ENCODE results near the gene DNAJC18.

DNAJC18 gene

DNA sequence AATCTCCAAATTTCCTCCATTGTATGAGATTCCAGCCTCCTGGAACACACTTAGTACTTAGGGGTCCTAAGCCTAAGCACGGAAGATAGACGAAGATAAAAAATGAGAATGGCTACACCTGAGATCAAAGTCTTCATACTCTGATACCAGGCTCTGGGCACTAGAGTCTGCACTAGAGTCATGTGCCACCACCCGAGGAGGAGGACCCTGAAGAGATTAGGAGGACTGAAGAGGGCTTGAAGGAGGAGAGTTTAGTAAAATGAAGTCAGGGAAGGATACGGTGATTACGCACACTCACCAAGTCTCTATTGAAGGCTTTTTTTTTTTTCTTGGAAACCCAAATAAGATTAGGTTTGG is 34.9 kb downstream of the DNAJC18 start:
- CTCF ChIA-PET, result interaction anchor here (0.6 to 1.2 kb wide), 4 partner anchors 12 to 459 kb away, joined by 3 to 4 read pairs (median 4); no protein-coding TSS in a partner anchor
- no peaks in the 10 kb centered on the region for H3K9me3 ChIP-seq (ENCODE audit: control insufficient read depth, insufficient read depth, low read depth, low read length)
- H3K27ac ChIP-seq (ENCODE audit: extremely low read depth, low read depth, low read length), result peak overlapping the region; percentile 82
- peaks cover 0 to 12% of the 10 kb centered on the region in 2 experiments; a peak in 2 of 3 replicates for H3K36me3 ChIP-seq (ENCODE audit: control insufficient read depth in 2 of 2, insufficient read depth in 1 of 2, low read length in 2 of 2)
- H3K4me3 ChIP-seq (ENCODE audit: low read depth, low read length), result no peak overlapping the region; the same call in 1 of the 2 replicates
- H3K4me1 ChIP-seq (ENCODE audit: control insufficient read depth, insufficient read depth, low read length), result peaks cover 5% of the 10 kb centered on the region; the same call in 1 of the 2 replicates
- TF ChIP-seq ZNF155 (tag by site-specific recombination; IDR thresholded peaks at IDR 0.05), result no peak
- peak; percentile 13; the same call in 1 of the 2 replicates for TF ChIP-seq ZBTB20 (tag by site-specific recombination; IDR thresholded peaks at IDR 0.05)
- no peak for TF ChIP-seq ZNF239 (tag by site-specific recombination; IDR thresholded peaks at IDR 0.05)
- TF ChIP-seq, protein P1, sequence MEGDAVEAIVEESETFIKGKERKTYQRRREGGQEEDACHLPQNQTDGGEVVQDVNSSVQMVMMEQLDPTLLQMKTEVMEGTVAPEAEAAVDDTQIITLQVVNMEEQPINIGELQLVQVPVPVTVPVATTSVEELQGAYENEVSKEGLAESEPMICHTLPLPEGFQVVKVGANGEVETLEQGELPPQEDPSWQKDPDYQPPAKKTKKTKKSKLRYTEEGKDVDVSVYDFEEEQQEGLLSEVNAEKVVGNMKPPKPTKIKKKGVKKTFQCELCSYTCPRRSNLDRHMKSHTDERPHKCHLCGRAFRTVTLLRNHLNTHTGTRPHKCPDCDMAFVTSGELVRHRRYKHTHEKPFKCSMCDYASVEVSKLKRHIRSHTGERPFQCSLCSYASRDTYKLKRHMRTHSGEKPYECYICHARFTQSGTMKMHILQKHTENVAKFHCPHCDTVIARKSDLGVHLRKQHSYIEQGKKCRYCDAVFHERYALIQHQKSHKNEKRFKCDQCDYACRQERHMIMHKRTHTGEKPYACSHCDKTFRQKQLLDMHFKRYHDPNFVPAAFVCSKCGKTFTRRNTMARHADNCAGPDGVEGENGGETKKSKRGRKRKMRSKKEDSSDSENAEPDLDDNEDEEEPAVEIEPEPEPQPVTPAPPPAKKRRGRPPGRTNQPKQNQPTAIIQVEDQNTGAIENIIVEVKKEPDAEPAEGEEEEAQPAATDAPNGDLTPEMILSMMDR (tag by site-specific recombination; IDR thresholded peaks at IDR 0.05), result peak; percentile 14; the same call in 1 of the 2 replicates
- no peak for TF ChIP-seq ZNF148 (tag by site-specific recombination; IDR thresholded peaks at IDR 0.05; ENCODE audit: borderline replicate concordance)
- TF ChIP-seq HOXC10 (CRISPR knock-in tag; IDR thresholded peaks at IDR 0.05), result no peak
- TF ChIP-seq ZNF561 (tag by site-specific recombination; IDR thresholded peaks at IDR 0.05; ENCODE audit: borderline replicate concordance), result 0 out of 2 replicates have a peak, but pooled peaks have one; percentile 12
- TF ChIP-seq ZNF335 (tag by site-specific recombination; conservative IDR thresholded peaks at IDR 0.05), result 0 out of 2 replicates have a peak, but pooled peaks have one; percentile 47
- POLR2A ChIA-PET, result interaction anchor here (0.7 to 2.3 kb wide), 3 partner anchors 35 to 206 kb away, joined by 4 to 8 read pairs (median 4); partner anchors contain the start of genes DNAJC18, SIL1 and UBE2D2

GRCh38 chr5:139403787-139404483 is 35.4 kb downstream of the DNAJC18 start, which contains the start of gene SPATA24:
SPATA24 (minus strand) TSS chr5:139404089; CDS start chr5:139404060, 29 bp downstream.
- H3K36me3 ChIP-seq (ENCODE audit: control insufficient read depth in 2 of 2, insufficient read depth in 1 of 2, low read length in 2 of 2), result peaks cover 0 to 12% of the 10 kb centered on the region in 2 experiments; a peak in 2 of 3 replicates
- H3K27ac ChIP-seq (ENCODE audit: extremely low read depth, low read depth, low read length), result peak within 1 kb of the TSS; percentile 82
- H3K9me3 ChIP-seq (ENCODE audit: control insufficient read depth, insufficient read depth, low read depth, low read length), result no peaks in the 10 kb centered on the region
- peak within 1 kb of the TSS; percentile 56 for H3K4me3 ChIP-seq (ENCODE audit: low read depth, low read length)
- ChIA-PET CTCF (interaction anchor here (0.6 to 1.5 kb wide), 11 partner anchors 7 to 991 kb away, joined by 3 to 4 read pairs (median 3); no protein-coding TSS in a partner anchor), POLR2A (interaction anchor here (0.6 to 2.3 kb wide), 8 partner anchors 11 to 206 kb away, joined by 3 to 8 read pairs (median 4); partner anchors contain the start of genes DNAJC18, MATR3, PAIP2 and SIL1)
- H3K4me1 ChIP-seq (ENCODE audit: control insufficient read depth, insufficient read depth, low read length), result peaks cover 5% of the 10 kb centered on the region; the same call in 1 of the 2 replicates
- TF ChIP-seq ZNF324 (tag by site-specific recombination; IDR thresholded peaks at IDR 0.05) (peak; percentile 31; the same call in 1 of the 2 replicates), ZNF692 (tag by site-specific recombination; IDR thresholded peaks at IDR 0.05) (peak; percentile 86), ZNF610 (tag by site-specific recombination; IDR thresholded peaks at IDR 0.05; ENCODE audit: borderline replicate concordance) (0 out of 2 replicates have a peak, but pooled peaks have one; percentile 18), KLF16 (tag by site-specific recombination; IDR thresholded peaks at IDR 0.05) (peak; percentile 98), GLIS1 (tag by site-specific recombination; IDR thresholded peaks at IDR 0.05) (peak; percentile 91), GLIS2 (tag by site-specific recombination; IDR thresholded peaks at IDR 0.05) (peak; percentile 98), IKZF3 (tag by site-specific recombination; IDR thresholded peaks at IDR 0.05) (peak; percentile 6; the same call in 1 of the 2 replicates), ATF2 (tag by site-specific recombination; IDR thresholded peaks at IDR 0.05; ENCODE audit: low read depth) (peak; percentile 84), WT1 (tag by site-specific recombination; IDR thresholded peaks at IDR 0.05) (peak; percentile 48; the same call in 1 of the 2 replicates), ZNF248 (tag by site-specific recombination; IDR thresholded peaks at IDR 0.05) (no peak), ZXDB (tag by site-specific recombination; IDR thresholded peaks at IDR 0.05) (peak; percentile 93), ZNF148 (tag by site-specific recombination; IDR thresholded peaks at IDR 0.05; ENCODE audit: borderline replicate concordance) (no peak), ZNF843 (tag by site-specific recombination; IDR thresholded peaks at IDR 0.05) (0 out of 2 replicates have a peak, but pooled peaks have one; percentile 57)
- TF ChIP-seq, protein P2, sequence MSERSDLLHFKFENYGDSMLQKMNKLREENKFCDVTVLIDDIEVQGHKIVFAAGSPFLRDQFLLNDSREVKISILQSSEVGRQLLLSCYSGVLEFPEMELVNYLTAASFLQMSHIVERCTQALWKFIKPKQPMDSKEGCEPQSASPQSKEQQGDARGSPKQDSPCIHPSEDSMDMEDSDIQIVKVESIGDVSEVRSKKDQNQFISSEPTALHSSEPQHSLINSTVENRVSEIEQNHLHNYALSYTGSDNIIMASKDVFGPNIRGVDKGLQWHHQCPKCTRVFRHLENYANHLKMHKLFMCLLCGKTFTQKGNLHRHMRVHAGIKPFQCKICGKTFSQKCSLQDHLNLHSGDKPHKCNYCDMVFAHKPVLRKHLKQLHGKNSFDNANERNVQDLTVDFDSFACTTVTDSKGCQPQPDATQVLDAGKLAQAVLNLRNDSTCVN (tag by site-specific recombination; optimal IDR thresholded peaks at IDR 0.05), result peak; percentile 1

All from HEK293 (cell line).